ENCODE measurements around the gene KRTCAP2.

DNA sequence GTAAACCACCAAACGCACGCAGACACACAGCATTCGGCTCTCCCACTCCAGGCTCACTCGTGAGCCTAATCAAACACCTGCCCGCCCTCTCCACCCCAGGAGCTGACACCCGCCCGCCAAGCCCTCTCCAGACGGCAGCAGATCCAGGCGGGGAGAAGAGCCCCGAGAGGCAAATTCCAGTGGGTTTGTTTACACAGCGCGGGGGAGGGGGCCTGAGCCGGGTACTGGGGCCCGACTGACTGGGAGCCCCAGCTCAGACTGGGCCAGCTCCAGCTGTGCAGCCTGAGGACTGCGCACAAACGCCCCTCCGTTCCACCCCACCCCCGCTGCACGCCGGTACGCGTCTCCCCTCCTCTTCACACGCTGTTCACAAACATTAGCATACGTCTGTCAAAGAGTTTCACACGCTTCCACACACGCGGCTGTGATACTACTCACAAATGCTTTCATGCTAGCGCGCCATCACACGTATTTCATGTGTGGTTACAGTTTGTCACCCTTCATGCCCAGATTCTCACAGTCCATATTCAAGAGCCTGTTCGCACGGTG, 46.5 kb downstream of the KRTCAP2 start:
- no peak for TF ChIP-seq CTCF (IDR thresholded peaks at IDR 0.05; ENCODE audit: low read length)
- TF ChIP-seq EZH2phosphoT487 (IDR thresholded peaks at IDR 0.05; ENCODE audit: low read length) = no peak
